Heart left ventricle (tissue), 16 donors: ENCODE measurements around the gene ZNF366. TPM values are rescaled to one million over a fixed set of nuclear protein-coding genes. Genes with fewer than 3 reads are reported as not detected.
A peak's percentile ranks its signal among the peaks of the same experiment; 100 is the strongest.

Experiments
- ATAC-seq, 4 donors: fragments of 200-7000 bp; cut with Tn5 transposase; one replicate each; pipeline ENCODE4 v1.9.1; 2020 to 2022; ENCODE audit warnings: moderate library complexity in 4 of 4, mild to moderate bottlenecking in 3 of 4, moderate number of reproducible peaks in 1 of 4
- DNase-seq, 5 donors: peaks; one replicate each; pipeline ENCODE4 v3.0.0-alpha.2; 2020
- H3K27ac ChIP-seq, 12 donors: fragments of 200-600 bp; sonication (generic) in 4 of 12; one replicate each; pipeline versions ENCODE4 v1.5.0 to v1.8.0; 2016 to 2022; ENCODE audit warnings: mild to moderate bottlenecking in 2 of 12
- H3K27me3 ChIP-seq, 9 donors: fragments of 200-600 bp; sonication (generic) in 2 of 9; one replicate each; pipeline versions ENCODE4 v1.5.1 to v1.8.0; 2016 to 2022; ENCODE audit warnings: mild to moderate bottlenecking in 3 of 9
- H3K36me3 ChIP-seq, 9 donors: fragments of 200-600 bp; sonication (generic) in 2 of 9; one replicate each; pipeline versions ENCODE4 v1.5.0 to v1.8.0; 2018 to 2022; ENCODE audit warnings: mild to moderate bottlenecking in 2 of 9
- H3K4me1 ChIP-seq, 12 donors: fragments of 200-600 bp; sonication (generic) in 4 of 12; one replicate each; pipeline versions ENCODE4 v1.5.0 to v1.8.0; 2016 to 2022; ENCODE audit warnings: mild to moderate bottlenecking in 3 of 12
- H3K4me3 ChIP-seq, 12 donors: fragments of 200-600 bp; sonication (generic) in 4 of 12; one replicate each; pipeline versions ENCODE4 v1.5.0 to v1.8.0; 2017 to 2022; ENCODE audit warnings: mild to moderate bottlenecking in 9 of 12, moderate library complexity in 4 of 12
- H3K9me3 ChIP-seq, 12 donors: fragments of 200-600 bp; sonication (generic) in 4 of 12; one replicate each; pipeline versions ENCODE4 v1.5.0 to v1.8.0; 2016 to 2022; ENCODE audit warnings: mild to moderate bottlenecking in 1 of 12
- POLR2A ChIP-seq, 2 donors: fragments of 450-650 bp; IDR thresholded peaks; one replicate each; pipeline ENCODE4 v1.6.1; 2017; ENCODE audit warnings: antibody characterized with exemption in 2 of 2, mild to moderate bottlenecking in 2 of 2, moderate library complexity in 2 of 2
- WGBS, 4 donors: extraction: QIAGEN DNeasy Blood & Tissue Kit in 2 of 4; methylation state at CpG; one replicate each; pipeline versions ENCODE4 v1.1.5 to v1.1.7; 2013 to 2018; 5-methylcytosine and 5-hydroxymethylcytosine counted together
- intact Hi-C, 10 donors: fragments of 100-400 bp; cut with DNase I; formaldehyde crosslinking; loops; one replicate each; pipeline versions ENCODE4 v1.11.1 to v1.14.2; 2022
- polyA plus RNA-seq, 2 donors: library from polyadenylated mRNA; stranded (reverse); fragments of 200-250 nt; gene quantifications; one replicate each; pipeline ENCODE4 v1.2.3, GENCODE V29; 2013
- total RNA-seq, 9 donors: library from RNA; depleted of rRNA in 2 of 9; stranded (reverse); fragments of >200 nt in 2 of 9; fragmentation: NEBNext Ultra II Directional in 3 of 9; extraction: Animal tissue kit (Norgen Biotek cat#: 25700) in 3 of 9; gene quantifications; one replicate each; pipeline versions ENCODE4 v1.1.0 to v1.2.4, GENCODE V29; 2016 to 2023
- TF ChIP-seq, protein P1 (sequence below), 12 donors: fragments of 200-600 bp; sonication (generic) in 4 of 12; IDR thresholded peaks; one replicate each; pipeline versions ENCODE4 v1.5.0 to v1.8.0; 2018 to 2022; ENCODE audit warnings: antibody characterized with exemption in 12 of 12, mild to moderate bottlenecking in 5 of 12
- donor health status: ischemic (EF 13 %, LVEDD 7.1; RV severe dilation, severe dysfunction).
- donor health status: healthy with polysubstance abuse.
- donor health status: DM: no; HTN: yes; CAD: no.
- donor health status: DM: no; HTN: no; CAD: no.
- donor health status: ischemic (EF 25% LVEDD 6.9; RV normal size, moderate dysfunction).
- donor health status: ischemic (EF 25% LVEDD 5.7; RV mildly dilated, moderate dysfunction).
- donor health status: healthy.
- donor health status: DM: yes; HTN: yes; CAD: no.
- donor health status: ischemic (EF 35%, LVEDD 5.7; RV mildly dilated, moderate dysfunction).
- donor health status: nonischemic (EF 11% LVEDD 7.7; RV severe dilation, severe dysfunction).
- donor health status: DM: yes; HTN: yes; CAD: no.
- donor health status: PGD.
- donor health status: ischemic (EF 29% LVEDD 5.4; RV normal size, mild dysfunction).
- donor health status: nonischemic (EF 23%, LVEDD 6.1; RV moderate dilation, normal function).

Gene ZNF366
- total and polyA plus RNA-seq, 11 donors, result 2.1 to 18.5 (median 5.5) TPM

GRCh38 chr5:72456391-72457074, 50.7 kb downstream of the ZNF366 start:
- ATAC-seq (no peak), DNase-seq (no peak)
- no peak for TF ChIP-seq POLR2A (IDR thresholded peaks at IDR 0.05)
- TF ChIP-seq, protein P1, sequence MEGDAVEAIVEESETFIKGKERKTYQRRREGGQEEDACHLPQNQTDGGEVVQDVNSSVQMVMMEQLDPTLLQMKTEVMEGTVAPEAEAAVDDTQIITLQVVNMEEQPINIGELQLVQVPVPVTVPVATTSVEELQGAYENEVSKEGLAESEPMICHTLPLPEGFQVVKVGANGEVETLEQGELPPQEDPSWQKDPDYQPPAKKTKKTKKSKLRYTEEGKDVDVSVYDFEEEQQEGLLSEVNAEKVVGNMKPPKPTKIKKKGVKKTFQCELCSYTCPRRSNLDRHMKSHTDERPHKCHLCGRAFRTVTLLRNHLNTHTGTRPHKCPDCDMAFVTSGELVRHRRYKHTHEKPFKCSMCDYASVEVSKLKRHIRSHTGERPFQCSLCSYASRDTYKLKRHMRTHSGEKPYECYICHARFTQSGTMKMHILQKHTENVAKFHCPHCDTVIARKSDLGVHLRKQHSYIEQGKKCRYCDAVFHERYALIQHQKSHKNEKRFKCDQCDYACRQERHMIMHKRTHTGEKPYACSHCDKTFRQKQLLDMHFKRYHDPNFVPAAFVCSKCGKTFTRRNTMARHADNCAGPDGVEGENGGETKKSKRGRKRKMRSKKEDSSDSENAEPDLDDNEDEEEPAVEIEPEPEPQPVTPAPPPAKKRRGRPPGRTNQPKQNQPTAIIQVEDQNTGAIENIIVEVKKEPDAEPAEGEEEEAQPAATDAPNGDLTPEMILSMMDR (IDR thresholded peaks at IDR 0.05), result no peak
- Histone ChIP-seq H3K4me3 (no peak overlapping the region), H3K27ac (peak overlapping the region in 10 of 12 donors; percentile 1 to 99 (median 90)), H3K36me3 (peaks cover 0 to 20% (median 0%) of the 10 kb centered on the region in 9 donors), H3K4me1 (peaks cover 13 to 77% (median 57%) of the 10 kb centered on the region in 12 donors), H3K9me3 (no peaks in the 10 kb centered on the region), H3K27me3 (no peaks in the 10 kb centered on the region)
- WGBS, 4 donors, result 93 to 98% (median 94%) methylated on average over 8 of the region's 8 CpGs
- intact Hi-C loops, result loop anchor here in 3 of 10 donors (5.0 to 10.0 kb wide), 3 partner anchors 48 to 52 kb away; partner anchors contain the start of gene ZNF366 (in 2 of the 3)

DNA sequence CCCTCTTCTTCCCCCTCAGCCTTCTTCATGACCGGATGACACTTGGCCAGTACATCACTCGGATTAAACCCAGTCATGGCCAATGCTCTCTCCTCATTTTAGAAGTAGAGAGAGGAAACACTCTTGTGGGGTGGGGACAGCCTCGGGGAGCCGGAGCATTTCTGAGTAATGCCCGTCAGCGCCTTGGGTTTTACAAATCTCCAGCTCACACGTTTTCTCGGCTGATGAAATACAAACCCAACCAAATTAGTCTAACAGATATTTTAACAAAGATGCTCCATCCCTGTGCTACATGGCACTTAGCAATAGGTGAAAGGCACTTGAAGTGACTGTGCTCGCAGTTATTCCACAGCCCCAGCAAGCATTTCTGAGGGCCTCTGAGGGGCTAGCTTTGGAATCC, 51.7 kb downstream of the ZNF366 start:
- Histone ChIP-seq H3K4me3 (no peak overlapping the region), H3K9me3 (no peaks in the 10 kb centered on the region), H3K27ac (peak overlapping the region; percentile 30 to 99 (median 90)), H3K36me3 (peaks cover 0 to 18% (median 0%) of the 10 kb centered on the region in 9 donors), H3K4me1 (peaks cover 16 to 88% (median 67%) of the 10 kb centered on the region in 12 donors), H3K27me3 (no peaks in the 10 kb centered on the region)
- ATAC-seq (no peak), DNase-seq (no peak)
- TF ChIP-seq, protein P1 (IDR thresholded peaks at IDR 0.05), result no peak
- no peak for TF ChIP-seq POLR2A (IDR thresholded peaks at IDR 0.05)
- intact Hi-C loops, result loop anchor here in 3 of 10 donors (5.0 to 10.0 kb wide), 3 partner anchors 49 to 52 kb away; partner anchors contain the start of gene ZNF366 (in 2 of the 3)
- 56 to 64% (median 61%) methylated on average over 9 of the region's 9 CpGs for WGBS, 4 donors

GRCh38 chr5:72454996-72455395, 52.2 kb downstream of the ZNF366 start:
- ATAC-seq (no peak), DNase-seq (no peak)
- intact Hi-C loops, result loop anchor here in 6 of 10 donors (5.0 to 10.0 kb wide), 6 partner anchors 50 to 88 kb away; partner anchors contain the start of gene ZNF366 (in 3 of the 6)
- H3K27ac ChIP-seq, result peak overlapping the region; percentile 16 to 99 (median 90)
- no peak for TF ChIP-seq POLR2A (IDR thresholded peaks at IDR 0.05)
- TF ChIP-seq, protein P1 (IDR thresholded peaks at IDR 0.05), result no peak
- H3K9me3 ChIP-seq, result no peaks in the 10 kb centered on the region
- H3K4me1 ChIP-seq, result peaks cover 18 to 93% (median 68%) of the 10 kb centered on the region in 12 donors
- no peak overlapping the region for H3K4me3 ChIP-seq
- H3K36me3 ChIP-seq, result peaks cover 0 to 15% (median 0%) of the 10 kb centered on the region in 9 donors
- WGBS, 4 donors, result 63 to 85% (median 71%) methylated on average over 2 of the region's 2 CpGs
- H3K27me3 ChIP-seq, result no peaks in the 10 kb centered on the region

DNA sequence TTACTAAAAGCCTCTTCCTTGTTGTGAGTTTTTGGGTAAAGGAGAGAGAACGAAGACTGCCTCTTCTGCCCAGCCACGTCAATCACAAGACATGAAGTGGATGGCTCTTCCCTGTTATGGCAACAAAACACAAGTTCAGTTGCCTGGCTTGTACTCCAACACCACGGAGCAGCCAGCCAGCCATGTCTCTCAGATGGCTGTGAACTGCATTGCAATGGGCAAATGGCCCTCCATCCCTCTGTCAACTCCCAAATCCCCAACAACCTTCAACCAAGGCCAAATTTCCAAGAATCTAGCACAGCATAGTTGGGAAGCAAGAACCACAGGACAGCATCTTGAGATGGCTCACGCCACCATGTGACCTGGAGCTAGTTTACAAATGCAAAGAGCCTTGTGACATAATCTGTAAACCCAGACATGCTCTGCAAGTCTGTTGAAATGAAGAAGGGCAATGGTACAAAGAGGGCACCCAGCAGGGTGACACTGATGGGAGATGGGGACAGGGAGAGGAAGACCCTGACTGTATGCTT, 53.9 kb downstream of the ZNF366 start:
- Histone ChIP-seq H3K36me3 (peaks cover 0 to 22% (median 0%) of the 10 kb centered on the region in 9 donors), H3K27ac (peak overlapping the region; percentile 82 to 99 (median 92)), H3K9me3 (no peaks in the 10 kb centered on the region), H3K4me1 (peaks cover 18 to 79% (median 65%) of the 10 kb centered on the region in 12 donors), H3K4me3 (no peak overlapping the region), H3K27me3 (no peaks in the 10 kb centered on the region)
- no peak for ATAC-seq
- no peak for TF ChIP-seq POLR2A (IDR thresholded peaks at IDR 0.05)
- TF ChIP-seq, protein P1 (IDR thresholded peaks at IDR 0.05), result no peak
- WGBS, 4 donors, result 38 to 64% (median 47%) methylated on average over 4 of the region's 4 CpGs
- no peak for DNase-seq
- intact Hi-C loops, result loop anchor here in 7 of 10 donors (2.0 to 10.0 kb wide), 11 partner anchors 19 to 86 kb away; partner anchors contain the start of gene ZNF366 (in 3 of the 7)
